Astrocyte of the cerebellum (primary cell): ENCODE results near the gene SNX9.

ENCODE experiments used
- DNase-seq: peaks from one replicate; pipeline ENCODE4 v3.0.0-alpha.2; 2011; ENCODE audit warnings: low read depth
- H3K4me3 ChIP-seq: 2 replicates; pipeline ENCODE4 v1.5.1; 2011; ENCODE audit warnings: mild to moderate bottlenecking, low read depth, low read length, moderate library complexity
- CTCF ChIP-seq: IDR thresholded peaks from 2 replicates; pipeline ENCODE4 v1.5.1; 2012; ENCODE audit warnings: low read length, low read depth, moderate library complexity, mild to moderate bottlenecking; ENCODE audit errors: missing control alignments
- in situ Hi-C: cut with HindIII; loops from 2 replicates; pipeline ENCODE4 v1.10.0; 2017; ENCODE audit warnings: low sequenced_read_pairs

SNX9 gene

DNA sequence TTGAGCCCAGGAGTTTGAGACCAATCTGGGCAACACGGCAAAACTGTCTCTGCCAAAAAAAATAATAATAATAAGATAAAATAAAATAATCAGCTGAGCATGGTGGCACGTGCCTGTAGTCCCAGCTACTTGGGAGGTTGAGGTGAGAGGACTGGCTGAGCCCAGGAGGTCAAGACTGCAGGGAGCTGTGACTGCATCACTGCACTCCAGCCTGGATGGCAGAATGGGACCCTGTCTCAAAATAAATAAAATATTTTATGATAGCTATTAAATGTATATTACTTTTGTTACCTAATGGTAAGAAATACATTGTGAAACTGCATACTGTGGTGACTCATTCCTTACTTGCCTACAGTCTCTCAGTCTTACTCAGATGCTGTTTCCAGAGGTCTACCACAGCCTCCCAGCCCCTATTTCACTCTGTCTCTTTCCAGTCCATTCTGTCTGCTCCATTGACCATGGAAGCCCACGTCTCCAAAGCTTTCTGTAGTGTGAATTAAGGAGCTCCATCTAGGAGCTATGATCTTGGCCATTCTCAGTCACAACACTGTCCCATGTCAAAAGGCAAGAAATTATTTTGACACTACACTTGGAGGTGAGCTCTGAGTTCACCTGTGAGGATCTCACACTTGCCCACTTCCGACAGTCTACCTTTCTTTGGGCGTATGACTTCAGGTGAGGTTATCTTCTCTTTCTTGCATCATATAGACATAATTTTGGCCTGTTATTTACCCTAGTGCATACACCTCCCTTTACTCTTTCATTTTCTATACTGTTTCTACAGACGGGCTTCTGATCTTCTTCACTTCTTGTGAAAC, 22.4 kb upstream of the SNX9 start:
- TF ChIP-seq CTCF: no peak
- in situ Hi-C loops: no loop called here
- no peak for DNase-seq
- H3K4me3 ChIP-seq: no peak overlapping the region

DNA sequence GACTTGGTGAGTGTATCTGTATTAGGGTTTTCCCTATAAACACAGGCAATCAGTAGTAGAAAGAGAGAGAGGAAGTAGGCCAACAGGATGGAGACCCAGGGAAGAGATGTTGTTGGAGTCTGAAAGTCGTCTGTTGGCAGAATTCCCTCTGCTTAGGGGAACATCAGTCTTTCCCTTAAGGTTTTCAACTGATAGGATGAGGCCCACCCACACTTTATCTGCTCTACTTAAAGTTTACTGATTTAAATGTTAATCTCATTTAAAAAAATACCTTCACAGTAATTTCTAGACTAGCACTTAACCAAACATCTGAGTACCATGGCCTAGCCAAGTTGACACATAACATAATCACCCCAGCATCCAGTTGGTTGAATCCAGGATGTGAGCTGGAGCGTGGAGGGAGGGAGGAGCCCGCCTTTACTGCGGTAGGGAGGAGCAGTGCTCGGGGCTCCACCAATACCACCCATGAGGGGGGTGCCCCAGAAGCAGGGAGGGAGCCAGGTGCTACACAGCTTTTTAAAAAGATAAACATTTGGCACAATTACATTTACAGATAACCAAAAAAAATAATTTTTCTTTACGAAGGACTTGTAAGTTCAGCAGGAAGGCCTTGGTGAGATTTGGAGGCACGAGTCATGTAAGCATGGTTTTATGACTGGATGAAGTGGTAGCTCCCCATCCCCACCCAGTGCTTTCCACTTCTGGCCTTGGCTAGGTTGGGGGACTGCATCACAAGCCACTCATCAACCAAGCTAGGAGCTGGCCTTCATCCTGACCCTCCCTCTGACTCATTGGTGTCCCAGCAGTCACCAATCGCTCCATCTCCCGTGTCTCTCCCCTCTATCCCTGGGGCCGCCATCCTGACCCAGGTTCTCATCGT, 18.4 kb upstream of the SNX9 start:
- no peak for TF ChIP-seq CTCF
- no peak for DNase-seq
- H3K4me3 ChIP-seq: no peak overlapping the region
- in situ Hi-C loops: no loop called here

DNA sequence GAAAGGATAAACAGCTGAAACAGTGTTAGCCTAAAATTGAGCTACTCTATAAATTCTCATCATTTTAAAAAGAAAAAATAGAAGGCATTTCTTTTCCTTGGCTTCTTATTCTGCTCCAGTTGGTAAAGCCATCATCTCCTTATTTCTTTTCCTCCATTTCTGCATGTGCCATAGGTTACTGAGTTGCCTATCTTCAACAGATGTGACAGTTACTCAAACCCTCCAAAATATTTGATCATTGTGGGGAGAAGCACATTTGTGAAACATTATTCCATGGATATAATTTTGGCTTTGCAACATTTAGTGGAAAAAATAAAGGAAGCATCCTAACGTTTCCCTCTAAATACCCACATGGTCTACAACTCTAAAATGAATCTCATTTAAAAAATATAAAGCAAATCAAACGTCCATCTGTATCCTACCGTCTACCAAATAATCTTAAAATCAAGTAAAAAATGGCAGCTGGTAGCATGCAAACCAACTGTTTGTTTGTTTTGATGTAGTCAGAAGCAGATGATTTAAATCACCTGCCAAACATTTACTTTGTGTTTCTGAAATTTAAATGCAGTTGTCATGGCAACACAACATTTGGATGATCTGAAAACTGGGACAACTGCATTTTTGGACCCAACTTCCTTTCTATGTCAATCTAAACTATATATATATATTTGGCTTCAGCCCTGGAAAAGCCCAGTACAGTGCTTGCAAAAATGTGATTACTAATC, 16.8 kb upstream of the SNX9 start:
- DNase-seq: no peak
- in situ Hi-C loops: no loop called here
- TF ChIP-seq CTCF: no peak
- no peak overlapping the region for H3K4me3 ChIP-seq

GRCh38 chr6:157806856-157807215, 16.2 kb upstream of the SNX9 start:
- H3K4me3 ChIP-seq: no peak overlapping the region
- no peak for DNase-seq
- in situ Hi-C loops: no loop called here
- no peak for TF ChIP-seq CTCF

GRCh38 chr6:157808405-157808950, 14.6 kb upstream of the SNX9 start:
- no peak for TF ChIP-seq CTCF
- H3K4me3 ChIP-seq: no peak overlapping the region
- DNase-seq: no peak
- in situ Hi-C loops: no loop called here

GRCh38 chr6:157809613-157810012, 13.4 kb upstream of the SNX9 start:
- H3K4me3 ChIP-seq: no peak overlapping the region
- no peak for TF ChIP-seq CTCF
- DNase-seq: no peak
- in situ Hi-C loops: no loop called here
